ENCODE measurements around the gene MT1E.
"Not testable (repeated sequence)": the region's sequence is repeated elsewhere in the genome, so short reads cannot be mapped to it uniquely, and the experiment has no call there.

Gene MT1E

GRCh38 chr16:56607109-56607618, 18.4 kb upstream of the MT1E start:
- no peak for DNase-seq

GRCh38 chr16:56607675-56608042, 17.9 kb upstream of the MT1E start:
- no peak for DNase-seq

GRCh38 chr16:56608043-56608875, 17.3 kb upstream of the MT1E start, which contains the start of gene MT2A:
Gene MT2A (plus strand): TSS chr16:56608584. CDS start chr16:56608656, 72 bp downstream.
- peak; percentile 91 for DNase-seq

DNA sequence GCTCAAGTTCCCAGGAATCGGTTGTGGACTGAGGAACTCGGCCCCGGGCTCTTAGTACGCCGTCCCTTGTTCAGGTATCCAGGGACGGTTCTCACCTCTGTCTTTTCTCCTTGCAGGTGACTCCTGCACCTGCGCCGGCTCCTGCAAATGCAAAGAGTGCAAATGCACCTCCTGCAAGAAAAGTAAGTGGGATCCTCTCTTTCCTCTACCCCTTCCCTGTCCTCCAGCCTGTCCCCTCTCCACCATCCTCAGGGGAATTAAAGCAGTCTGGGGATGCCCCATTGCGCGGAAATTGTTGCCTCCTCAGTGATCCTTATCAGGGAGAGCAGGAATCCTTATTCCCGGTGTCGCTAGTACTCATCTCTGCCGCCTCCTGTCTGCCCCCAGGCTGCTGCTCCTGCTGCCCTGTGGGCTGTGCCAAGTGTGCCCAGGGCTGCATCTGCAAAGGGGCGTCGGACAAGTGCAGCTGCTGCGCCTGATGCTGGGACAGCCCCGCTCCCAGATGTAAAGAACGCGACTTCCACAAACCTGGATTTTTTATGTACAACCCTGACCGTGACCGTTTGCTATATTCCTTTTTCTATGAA, 16.6 kb upstream of the MT1E start:
- DNase-seq, result no peak

- peak; percentile 82 for DNase-seq
These were observed 16.1 kb upstream of the MT1E start for GRCh38 chr16:56609463-56609921.

GRCh38 chr16:56610017-56610608, 15.5 kb upstream of the MT1E start:
- peak; percentile 85 for DNase-seq

- DNase-seq, result no peak
These were observed 14.9 kb upstream of the MT1E start for GRCh38 chr16:56610609-56611111.

DNA sequence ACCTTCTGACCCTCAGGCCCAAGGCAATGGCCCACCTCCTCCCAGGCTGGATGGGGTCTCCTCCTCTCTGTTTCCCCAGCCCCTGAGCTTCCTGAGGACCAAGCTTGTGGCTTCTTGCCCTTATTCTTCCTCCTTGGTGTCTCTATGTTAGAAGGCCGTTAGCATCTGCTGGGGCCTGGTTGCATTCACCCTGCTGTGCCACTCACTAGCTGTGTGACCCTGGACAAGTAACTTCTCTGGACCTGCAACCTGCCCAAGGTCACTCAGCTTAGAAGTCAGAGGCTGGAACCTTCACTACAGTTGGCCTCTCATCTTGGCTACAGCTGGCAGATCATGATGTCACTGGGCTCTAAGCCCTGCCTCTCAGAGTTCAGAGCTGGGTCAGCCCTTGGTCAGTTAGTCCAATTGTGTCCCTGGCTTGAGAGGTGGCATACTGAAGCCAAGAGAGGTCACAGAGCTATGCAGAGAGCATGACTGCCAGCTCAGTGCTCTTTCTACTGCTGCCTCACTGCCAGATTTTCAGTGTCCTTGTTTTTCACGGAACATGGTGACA, 14.2 kb upstream of the MT1E start:
- DNase-seq, result no peak

GRCh38 chr16:56613706-56614105, 11.9 kb upstream of the MT1E start:
- DNase-seq, result no peak

DNA sequence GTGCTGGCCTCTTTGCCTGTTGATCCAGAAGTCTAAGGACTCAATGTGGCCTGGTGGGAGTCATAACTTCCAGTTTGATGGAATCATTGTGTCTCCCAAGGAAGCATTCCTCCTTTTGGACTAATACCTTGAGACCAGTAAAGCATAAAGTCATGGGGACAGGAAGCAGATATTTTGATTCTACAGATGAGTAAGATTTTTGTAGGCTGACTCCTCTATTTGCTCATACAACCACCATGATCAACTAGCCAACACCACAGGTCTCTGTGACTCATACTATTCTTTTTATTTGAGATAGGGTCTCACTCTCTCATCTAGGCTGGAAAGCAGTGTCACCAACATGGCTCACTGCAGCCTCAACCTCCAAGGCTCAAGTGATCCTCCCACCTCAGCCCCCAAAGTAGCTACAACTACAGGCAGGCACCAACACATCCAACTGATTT, 11.0 kb upstream of the MT1E start:
- DNase-seq, result peak; percentile 39

DNA sequence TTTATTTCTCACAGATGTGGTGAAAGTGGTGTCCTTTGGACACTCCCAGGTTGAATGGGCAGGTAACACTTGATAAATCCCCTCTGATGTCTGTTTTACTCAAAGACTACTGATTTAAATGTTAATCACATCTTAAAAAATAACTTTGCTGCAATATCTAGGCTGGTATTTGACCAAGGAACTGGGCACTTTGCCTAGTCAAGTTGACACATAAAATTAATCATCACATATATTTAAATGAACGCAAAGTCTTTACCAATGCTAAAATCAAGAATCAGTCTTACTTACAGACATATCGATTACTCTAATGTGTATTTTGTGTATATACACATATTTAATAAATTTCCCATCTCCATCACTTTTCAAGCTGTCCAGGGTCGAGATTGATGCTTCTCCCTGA, 10.2 kb upstream of the MT1E start:
- no peak for DNase-seq

- DNase-seq, result no peak
These were observed 8.9 kb upstream of the MT1E start for GRCh38 chr16:56616608-56617211.

- no peak for DNase-seq
These were observed 8.1 kb upstream of the MT1E start for GRCh38 chr16:56617212-56618085.

GRCh38 chr16:56618138-56618537, 7.4 kb upstream of the MT1E start:
- no peak for DNase-seq

- no peak for DNase-seq
These were observed 5.2 kb upstream of the MT1E start for GRCh38 chr16:56620339-56620897.

GRCh38 chr16:56621665-56622445, 3.7 kb upstream of the MT1E start:
- not testable (repeated sequence) for DNase-seq

- not testable (repeated sequence) for DNase-seq
These were observed 2.4 kb upstream of the MT1E start for GRCh38 chr16:56623184-56623583.

DNA sequence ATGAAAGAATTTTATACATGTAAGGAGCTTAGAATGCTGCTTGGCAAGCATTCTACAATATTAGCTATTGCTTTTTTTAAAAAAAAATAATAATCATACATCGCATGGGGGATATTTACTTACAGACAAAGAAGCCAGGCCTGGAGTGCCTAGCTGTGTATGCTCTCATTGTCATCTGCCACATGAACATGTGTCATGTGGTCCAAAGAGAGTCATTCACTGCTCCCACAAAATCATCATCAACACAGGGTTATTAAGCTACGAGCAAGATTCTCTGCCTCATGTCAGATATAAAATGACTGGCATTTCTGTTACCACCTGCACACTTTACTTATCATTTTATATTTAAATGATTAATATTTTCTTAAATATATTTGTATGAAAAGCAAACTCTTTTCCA, 1.9 kb upstream of the MT1E start:
- DNase-seq, result no peak

DNA sequence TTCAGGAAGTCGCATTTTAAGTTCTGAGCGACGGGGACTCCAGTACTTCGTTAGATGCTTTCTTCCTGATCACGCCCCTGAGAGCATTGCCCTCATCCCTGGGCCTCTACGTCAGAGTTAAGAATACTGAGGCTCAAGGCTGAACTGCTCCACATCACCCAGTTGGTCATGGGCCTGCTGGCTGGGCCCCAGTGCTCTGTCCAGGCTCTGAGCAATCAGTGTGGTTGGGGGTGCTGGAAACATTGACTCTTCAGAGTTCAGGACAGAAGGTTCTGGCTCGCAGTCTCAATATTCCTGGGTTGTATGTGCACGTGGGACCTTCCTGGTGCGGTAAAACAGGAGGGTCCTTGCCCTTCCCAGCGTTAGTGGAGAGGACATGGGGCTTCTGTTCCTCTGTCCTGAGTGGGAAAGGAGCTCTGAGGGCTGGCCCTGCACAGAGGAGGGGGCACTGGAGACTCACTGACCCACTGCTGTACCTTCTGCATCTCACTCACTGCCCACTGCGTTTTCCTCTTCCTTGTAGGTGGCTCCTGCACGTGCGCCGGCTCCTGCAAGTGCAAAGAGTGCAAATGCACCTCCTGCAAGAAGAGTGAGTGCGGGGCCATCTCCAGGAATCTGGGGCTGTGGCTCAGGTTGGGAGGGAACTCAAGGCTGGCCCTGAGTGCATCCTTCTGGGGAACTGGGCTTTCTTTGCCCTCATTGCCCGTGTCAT, 518 bp downstream of the MT1E start:
- no peak for DNase-seq

GRCh38 chr16:56626685-56627084, 1.1 kb downstream of the MT1E start:
- DNase-seq, result no peak
